ENCODE data around the gene SPTBN1. TPM values are rescaled to one million over a fixed set of nuclear protein-coding genes. Genes with fewer than 3 reads are reported as not detected.
A peak's percentile ranks its signal among the peaks of the same experiment; 100 is the strongest.

Gene SPTBN1
- total and polyA plus RNA-seq, 2 of the 13 experiments (the other 11 are each of a cell fraction or from before 2014, with no cell fraction given): 123 to 299 TPM

- TF ChIP-seq ZSCAN20 (CRISPR knock-in tag; IDR thresholded peaks at IDR 0.05; ENCODE audit: borderline replicate concordance) (no peak), GMEB1 (CRISPR knock-in tag; IDR thresholded peaks at IDR 0.05; ENCODE audit: borderline replicate concordance) (0 out of 2 replicates have a peak, but pooled peaks have one; percentile 12), ZEB1 (IDR thresholded peaks at IDR 0.05; ENCODE audit: insufficient replicate concordance, low read depth) (peak; percentile 14), RBFOX2 (IDR thresholded peaks at IDR 0.05; ENCODE audit: low read depth, low read length) (no peak), CTCF (CRISPR knock-in tag; IDR thresholded peaks at IDR 0.05) (0 out of 2 replicates have a peak, but pooled peaks have one; percentile 1), POLR2A (IDR thresholded peaks at IDR 0.05; ENCODE audit: insufficient read depth in 1 of 2, low read depth in 2 of 2, low read length in 2 of 2) (peak in 1 of 2 experiments; percentile 35; a peak in 1 of 4 replicates), TEAD3 (CRISPR knock-in tag; optimal IDR thresholded peaks at IDR 0.05; ENCODE audit: borderline replicate concordance) (peak; percentile 69), MXD1 (CRISPR knock-in tag; IDR thresholded peaks at IDR 0.05) (no peak), ZNF317 (CRISPR knock-in tag; IDR thresholded peaks at IDR 0.05) (no peak), GATA4 (IDR thresholded peaks at IDR 0.05; ENCODE audit: borderline replicate concordance, low read depth) (peak; percentile 59; the same call in 1 of the 2 replicates), RNF219 (CRISPR knock-in tag; IDR thresholded peaks at IDR 0.05) (no peak), TERF1 (CRISPR knock-in tag; IDR thresholded peaks at IDR 0.05) (no peak)
Observed at GRCh38 chr2:54545702-54546450, 89.7 kb downstream of the SPTBN1 start (continued).
